ENCODE results near the gene CITED1. TPM values are rescaled to one million over a fixed set of nuclear protein-coding genes. Genes with fewer than 3 reads are reported as not detected.
A peak's percentile ranks its signal among the peaks of the same experiment; 100 is the strongest.

Gene CITED1
- total and polyA plus RNA-seq, 2 of the 13 experiments (the other 11 are each of a cell fraction or from before 2014, with no cell fraction given): 0.09 TPM; not detected in 1

DNA sequence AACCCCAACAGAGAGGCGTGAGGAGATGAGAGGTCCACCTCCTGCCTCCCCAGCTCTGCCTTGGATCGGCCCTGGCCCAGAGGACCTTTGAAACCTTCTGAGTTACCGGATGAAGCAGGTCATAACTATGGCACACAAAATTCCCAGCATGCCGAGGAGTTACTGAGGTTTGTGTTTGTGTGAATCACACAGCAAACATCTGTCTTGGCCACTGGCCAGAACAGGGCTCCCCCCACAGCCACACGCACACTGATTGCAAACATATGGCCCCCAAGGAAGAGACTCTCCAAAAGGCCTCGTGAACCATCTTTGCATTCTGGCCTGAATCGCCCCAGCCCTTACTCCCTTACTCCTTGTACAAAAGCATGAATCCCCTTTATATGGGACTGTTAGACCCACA is 47.5 kb downstream of the CITED1 start (continued):
- TF ChIP-seq AHDC1 (CRISPR knock-in tag; IDR thresholded peaks at IDR 0.05; ENCODE audit: borderline replicate concordance) (no peak), USF2 (IDR thresholded peaks at IDR 0.05; ENCODE audit: low read depth, low read length) (no peak), USF2 (CRISPR knock-in tag; IDR thresholded peaks at IDR 0.05; ENCODE audit: borderline replicate concordance) (no peak), FOSL2 (CRISPR knock-in tag; IDR thresholded peaks at IDR 0.05) (peak; percentile 93), ADNP (CRISPR knock-in tag; IDR thresholded peaks at IDR 0.05) (no peak), ZNF605 (CRISPR knock-in tag; IDR thresholded peaks at IDR 0.05) (0 out of 2 replicates have a peak, but pooled peaks have one; percentile 23), TBX3 (IDR thresholded peaks at IDR 0.05; ENCODE audit: borderline replicate concordance) (no peak), BCL6 (CRISPR knock-in tag; IDR thresholded peaks at IDR 0.05) (no peak), ARID5B (CRISPR knock-in tag; IDR thresholded peaks at IDR 0.05) (peak; percentile 53; the same call in 1 of the 2 replicates), FOXA1 (IDR thresholded peaks at IDR 0.05) (no peak), FOXA1 (CRISPR knock-in tag; IDR thresholded peaks at IDR 0.05) (0 out of 2 replicates have a peak, but pooled peaks have one; percentile 13), AKNA (CRISPR knock-in tag; IDR thresholded peaks at IDR 0.05; ENCODE audit: borderline replicate concordance) (no peak), SRY (CRISPR knock-in tag; IDR thresholded peaks at IDR 0.05) (no peak), MIXL1 (CRISPR knock-in tag; IDR thresholded peaks at IDR 0.05) (no peak)
